DMS53 (cell line): ENCODE data around the gene VIPR2.
"Not testable (repeated sequence)": the region's sequence is repeated elsewhere in the genome, so short reads cannot be mapped to it uniquely, and the experiment has no call there.

ENCODE experiments used
- DNase-seq: peaks from one replicate; lab custom pipeline; 2025; lab: John Stamatoyannopoulos, UW

Gene VIPR2

GRCh38 chr7:159144758-159145489, at the start of gene VIPR2:
Gene VIPR2 (minus strand): TSS chr7:159144867. CDS start chr7:159144771, 96 bp downstream.
- DNase-seq = no peak

- DNase-seq = no peak
Observed at GRCh38 chr7:159193543-159194090, 49.0 kb upstream of the VIPR2 start.

- DNase-seq = no peak
Observed at GRCh38 chr7:159192725-159193453, 48.2 kb upstream of the VIPR2 start.

GRCh38 chr7:159192013-159192412, 47.3 kb upstream of the VIPR2 start:
- DNase-seq = no peak

GRCh38 chr7:159191236-159191635, 46.6 kb upstream of the VIPR2 start:
- no peak for DNase-seq

GRCh38 chr7:159188011-159188410, 43.3 kb upstream of the VIPR2 start:
- DNase-seq = no peak

GRCh38 chr7:159179241-159179640, 34.6 kb upstream of the VIPR2 start:
- DNase-seq = no peak

- no peak for DNase-seq
Observed at GRCh38 chr7:159177284-159177953, 32.8 kb upstream of the VIPR2 start.

- DNase-seq = no peak
Observed at GRCh38 chr7:159175792-159176191, 31.1 kb upstream of the VIPR2 start.

- DNase-seq = not testable (repeated sequence)
Observed at GRCh38 chr7:159175100-159175499, 30.4 kb upstream of the VIPR2 start.

GRCh38 chr7:159172400-159172799, 27.7 kb upstream of the VIPR2 start:
- no peak for DNase-seq

- no peak for DNase-seq
Observed at GRCh38 chr7:159169391-159169790, 24.7 kb upstream of the VIPR2 start.

GRCh38 chr7:159167139-159167538, 22.5 kb upstream of the VIPR2 start:
- no peak for DNase-seq

GRCh38 chr7:159166530-159166929, 21.9 kb upstream of the VIPR2 start:
- DNase-seq = no peak

- DNase-seq = no peak
Observed at GRCh38 chr7:159165352-159165751, 20.7 kb upstream of the VIPR2 start.

GRCh38 chr7:159163703-159164301, 19.1 kb upstream of the VIPR2 start:
- DNase-seq = not testable (repeated sequence)

- not testable (repeated sequence) for DNase-seq
Observed at GRCh38 chr7:159162050-159162626, 17.5 kb upstream of the VIPR2 start.

GRCh38 chr7:159160450-159160849, 15.8 kb upstream of the VIPR2 start:
- DNase-seq = no peak

- no peak for DNase-seq
Observed at GRCh38 chr7:159159731-159160130, 15.1 kb upstream of the VIPR2 start.

- no peak for DNase-seq
Observed at GRCh38 chr7:159158888-159159405, 14.3 kb upstream of the VIPR2 start.

GRCh38 chr7:159158125-159158887, 13.6 kb upstream of the VIPR2 start:
- no peak for DNase-seq
